Peyer's patch (tissue), 4 donors: Measurements from ENCODE around the gene EFNA5.

Source experiments
- CTCF ChIP-seq, 6 experiments: fragments of 450-650 bp in 4 of 6; fragments of 200-600 bp in 2 of 6; sonication (generic) in 1 of 6; IDR thresholded peaks; one replicate each; pipeline ENCODE4 v1.5.1; 2017 to 2019; ENCODE audit warnings: antibody characterized with exemption in 6 of 6, mild to moderate bottlenecking in 3 of 6, moderate library complexity in 1 of 6
- POLR2A ChIP-seq, 2 donors: fragments of 450-650 bp; IDR thresholded peaks; one replicate each; pipeline ENCODE4 v1.5.1; 2017; ENCODE audit warnings: antibody characterized with exemption in 2 of 2, mild to moderate bottlenecking in 2 of 2, moderate library complexity in 2 of 2

- TF ChIP-seq CTCF (IDR thresholded peaks at IDR 0.05) (no peak), POLR2A (IDR thresholded peaks at IDR 0.05) (no peak)
These were observed 100.6 kb downstream of the EFNA5 start for GRCh38 chr5:107570181-107570580.
